GM18520 (cell line): Measurements from ENCODE around the gene SPINDOC.
"Not testable (repeated sequence)": the region's sequence is repeated elsewhere in the genome, so short reads cannot be mapped to it uniquely, and the experiment has no call there.

Experiments used
- ATAC-seq: cut with Tn5 transposase; IDR thresholded peaks from one replicate; pipeline ENCODE4 v1.9.1; 2021; ENCODE audit not compliant: unreplicated experiment

The SPINDOC gene

GRCh38 chr11:63853476-63853875 is 40.2 kb downstream of the SPINDOC start:
- ATAC-seq = no peak

- ATAC-seq = no peak
These were observed 41.4 kb downstream of the SPINDOC start for GRCh38 chr11:63854696-63855095.

- ATAC-seq = no peak
These were observed 42.7 kb downstream of the SPINDOC start for GRCh38 chr11:63855975-63856374.

- ATAC-seq = no peak
These were observed 45.6 kb downstream of the SPINDOC start for GRCh38 chr11:63858628-63859550.

- no peak for ATAC-seq
These were observed 49.7 kb downstream of the SPINDOC start for GRCh38 chr11:63862923-63863322.

GRCh38 chr11:63863620-63864019 is 50.4 kb downstream of the SPINDOC start:
- not testable (repeated sequence) for ATAC-seq

GRCh38 chr11:63866211-63866610 is 53.0 kb downstream of the SPINDOC start:
- peak; percentile 78 for ATAC-seq

- ATAC-seq = no peak
These were observed 54.3 kb downstream of the SPINDOC start for GRCh38 chr11:63867511-63867910.

- no peak for ATAC-seq
These were observed 55.3 kb downstream of the SPINDOC start for GRCh38 chr11:63868399-63869064.

- no peak for ATAC-seq
These were observed 55.9 kb downstream of the SPINDOC start for GRCh38 chr11:63869171-63869591.

- ATAC-seq = no peak
These were observed 56.4 kb downstream of the SPINDOC start for GRCh38 chr11:63869683-63870082.

GRCh38 chr11:63870351-63871140 is 57.3 kb downstream of the SPINDOC start:
- ATAC-seq = no peak

GRCh38 chr11:63871962-63872799 is 58.9 kb downstream of the SPINDOC start:
- peak; percentile 91 for ATAC-seq

GRCh38 chr11:63872800-63873197 is 59.5 kb downstream of the SPINDOC start:
- no peak for ATAC-seq

- no peak for ATAC-seq
These were observed 60.1 kb downstream of the SPINDOC start for GRCh38 chr11:63873311-63873710.

- ATAC-seq = no peak
These were observed 61.3 kb downstream of the SPINDOC start for GRCh38 chr11:63874511-63874910.

- ATAC-seq = no peak
These were observed 62.3 kb downstream of the SPINDOC start for GRCh38 chr11:63875506-63876065.

- ATAC-seq = no peak
These were observed 63.4 kb downstream of the SPINDOC start for GRCh38 chr11:63876616-63877015.
